ENCODE measurements around the gene ALDH3A2.

Gene ALDH3A2

GRCh38 chr17:19654896-19655295 lies 6.3 kb downstream of the ALDH3A2 start:
- no peak for TF ChIP-seq Cebpa-rat (IDR thresholded peaks at IDR 0.05)
- no peaks in the 10 kb centered on the region for H3K27me3 ChIP-seq
- H4K20me1 ChIP-seq, result no peaks in the 10 kb centered on the region
- H3K4me2 ChIP-seq, result no peak overlapping the region
- H3K27ac ChIP-seq, result no peak overlapping the region
- H3K9me3 ChIP-seq (replicated peaks in 1 of 11), result peaks cover 12 to 25% (median 22%) of the 10 kb centered on the region in 11 experiments; a peak in 19 of 22 replicates
- H3K4me1 ChIP-seq, result peaks cover 19 to 38% (median 27%) of the 10 kb centered on the region in 10 experiments
- no peak overlapping the region for H3K9ac ChIP-seq
- peaks cover 32 to 71% (median 44%) of the 10 kb centered on the region in 11 experiments for H3K36me3 ChIP-seq
- no peak overlapping the region for H3K4me3 ChIP-seq

GRCh38 chr17:19656336-19656735 lies 7.8 kb downstream of the ALDH3A2 start:
- peak overlapping the region in 4 of 11 experiments; percentile 22 to 41 (median 28); a peak in 5 of 22 replicates for H3K27ac ChIP-seq
- H3K4me2 ChIP-seq, result peak overlapping the region in 7 of 11 experiments; percentile 9 to 43 (median 33); a peak in 11 of 22 replicates
- H3K4me3 ChIP-seq, result no peak overlapping the region
- TF ChIP-seq Cebpa-rat (IDR thresholded peaks at IDR 0.05), result no peak
- H3K27me3 ChIP-seq, result no peaks in the 10 kb centered on the region
- peaks cover 32 to 73% (median 45%) of the 10 kb centered on the region in 11 experiments for H3K36me3 ChIP-seq
- no peak overlapping the region for H3K9ac ChIP-seq
- H4K20me1 ChIP-seq, result no peaks in the 10 kb centered on the region
- H3K4me1 ChIP-seq, result peaks cover 7 to 24% (median 16%) of the 10 kb centered on the region in 10 experiments; a peak in 19 of 20 replicates
- peaks cover 12 to 25% (median 22%) of the 10 kb centered on the region in 11 experiments; a peak in 19 of 22 replicates for H3K9me3 ChIP-seq (replicated peaks in 1 of 11)

- peaks cover 32 to 71% (median 52%) of the 10 kb centered on the region in 11 experiments for H3K36me3 ChIP-seq
- TF ChIP-seq Cebpa-rat (IDR thresholded peaks at IDR 0.05), result no peak
- H3K4me3 ChIP-seq, result no peak overlapping the region
- no peaks in the 10 kb centered on the region for H3K27me3 ChIP-seq
- H4K20me1 ChIP-seq, result no peaks in the 10 kb centered on the region
- H3K4me1 ChIP-seq, result peaks cover 0 to 17% (median 13%) of the 10 kb centered on the region in 10 experiments; a peak in 15 of 20 replicates
- H3K9me3 ChIP-seq (replicated peaks in 1 of 11), result peaks cover 12 to 25% (median 22%) of the 10 kb centered on the region in 11 experiments; a peak in 19 of 22 replicates
- H3K4me2 ChIP-seq, result peak overlapping the region in 7 of 11 experiments; percentile 9 to 43 (median 33); a peak in 11 of 22 replicates
- no peak overlapping the region for H3K9ac ChIP-seq
- H3K27ac ChIP-seq, result peak overlapping the region in 6 of 11 experiments; percentile 4 to 41 (median 28); a peak in 6 of 22 replicates
Observed at GRCh38 chr17:19656851-19657581, 8.5 kb downstream of the ALDH3A2 start.

- no peaks in the 10 kb centered on the region for H4K20me1 ChIP-seq
- no peaks in the 10 kb centered on the region for H3K27me3 ChIP-seq
- H3K4me1 ChIP-seq, result peaks cover 0 to 17% (median 13%) of the 10 kb centered on the region in 10 experiments; a peak in 13 of 20 replicates
- H3K4me2 ChIP-seq, result no peak overlapping the region
- H3K36me3 ChIP-seq, result peaks cover 27 to 71% (median 51%) of the 10 kb centered on the region in 11 experiments
- no peak overlapping the region for H3K4me3 ChIP-seq
- H3K27ac ChIP-seq, result no peak overlapping the region
- TF ChIP-seq Cebpa-rat (IDR thresholded peaks at IDR 0.05), result no peak
- peaks cover 2 to 7% (median 5%) of the 10 kb centered on the region in 11 experiments; a peak in 18 of 22 replicates for H3K9me3 ChIP-seq (replicated peaks in 1 of 11)
- no peak overlapping the region for H3K9ac ChIP-seq
Observed at GRCh38 chr17:19659366-19660177, 11.0 kb downstream of the ALDH3A2 start.

GRCh38 chr17:19660219-19660870 lies 11.8 kb downstream of the ALDH3A2 start:
- Histone ChIP-seq H3K36me3 (peaks cover 19 to 71% (median 52%) of the 10 kb centered on the region in 11 experiments), H3K27ac (no peak overlapping the region)

GRCh38 chr17:19661121-19661520 lies 12.6 kb downstream of the ALDH3A2 start:
- peaks cover 0 to 12% (median 10%) of the 10 kb centered on the region in 10 experiments; a peak in 13 of 20 replicates for H3K4me1 ChIP-seq
- no peak overlapping the region for H3K4me2 ChIP-seq
- no peak for TF ChIP-seq Cebpa-rat (IDR thresholded peaks at IDR 0.05)
- H3K27me3 ChIP-seq, result no peaks in the 10 kb centered on the region
- no peaks in the 10 kb centered on the region for H4K20me1 ChIP-seq
- H3K9me3 ChIP-seq (replicated peaks in 1 of 11), result no peaks in the 10 kb centered on the region
- H3K4me3 ChIP-seq, result no peak overlapping the region
- no peak overlapping the region for H3K27ac ChIP-seq
- no peak overlapping the region for H3K9ac ChIP-seq
- H3K36me3 ChIP-seq, result peaks cover 14 to 75% (median 56%) of the 10 kb centered on the region in 11 experiments

More at GRCh38 chr17:19660219-19660870, 11.8 kb downstream of the ALDH3A2 start:
- no peaks in the 10 kb centered on the region for H3K27me3 ChIP-seq
- no peak for TF ChIP-seq Cebpa-rat (IDR thresholded peaks at IDR 0.05)
- peaks cover 0 to 17% (median 13%) of the 10 kb centered on the region in 10 experiments; a peak in 13 of 20 replicates for H3K4me1 ChIP-seq
- no peak overlapping the region for H3K4me3 ChIP-seq
- no peak overlapping the region for H3K4me2 ChIP-seq
- H3K9ac ChIP-seq, result no peak overlapping the region
- H4K20me1 ChIP-seq, result no peaks in the 10 kb centered on the region
- H3K9me3 ChIP-seq (replicated peaks in 1 of 11), result no peaks in the 10 kb centered on the region

- TF ChIP-seq Cebpa-rat (IDR thresholded peaks at IDR 0.05), result no peak
- no peak overlapping the region for H3K27ac ChIP-seq
- H3K4me2 ChIP-seq, result no peak overlapping the region
- no peaks in the 10 kb centered on the region for H3K4me1 ChIP-seq
- no peaks in the 10 kb centered on the region for H4K20me1 ChIP-seq
- no peak overlapping the region for H3K4me3 ChIP-seq
- H3K9ac ChIP-seq, result no peak overlapping the region
- H3K27me3 ChIP-seq, result no peaks in the 10 kb centered on the region
- H3K36me3 ChIP-seq, result peaks cover 14 to 72% (median 45%) of the 10 kb centered on the region in 11 experiments; a peak in 21 of 22 replicates
- no peaks in the 10 kb centered on the region for H3K9me3 ChIP-seq (replicated peaks in 1 of 11)
Observed at GRCh38 chr17:19663097-19663496, 14.5 kb downstream of the ALDH3A2 start.

GRCh38 chr17:19664136-19664820 lies 15.7 kb downstream of the ALDH3A2 start:
- H3K9me3 ChIP-seq (replicated peaks in 1 of 11), result no peaks in the 10 kb centered on the region
- no peak for TF ChIP-seq Cebpa-rat (IDR thresholded peaks at IDR 0.05)
- H3K27ac ChIP-seq, result no peak overlapping the region
- no peaks in the 10 kb centered on the region for H3K27me3 ChIP-seq
- no peak overlapping the region for H3K4me2 ChIP-seq
- no peaks in the 10 kb centered on the region for H4K20me1 ChIP-seq
- H3K4me3 ChIP-seq, result no peak overlapping the region
- peaks cover 14 to 62% (median 44%) of the 10 kb centered on the region in 11 experiments; a peak in 21 of 22 replicates for H3K36me3 ChIP-seq
- no peak overlapping the region for H3K9ac ChIP-seq
- H3K4me1 ChIP-seq, result no peaks in the 10 kb centered on the region

Data from BLaER1 treated with 17β-estradiol and CSF1 and Interleukin-3, amounts not matched to agents 10 nM and 100 nM (cell line).